Endothelial cell of hepatic sinusoid (primary cell): ENCODE results near the gene ABCF2.

Source experiments
- in situ Hi-C: cut with HindIII; loops from 2 replicates; pipeline ENCODE4 v1.10.0; 2017; ENCODE audit warnings: low sequenced_read_pairs

Gene ABCF2

DNA sequence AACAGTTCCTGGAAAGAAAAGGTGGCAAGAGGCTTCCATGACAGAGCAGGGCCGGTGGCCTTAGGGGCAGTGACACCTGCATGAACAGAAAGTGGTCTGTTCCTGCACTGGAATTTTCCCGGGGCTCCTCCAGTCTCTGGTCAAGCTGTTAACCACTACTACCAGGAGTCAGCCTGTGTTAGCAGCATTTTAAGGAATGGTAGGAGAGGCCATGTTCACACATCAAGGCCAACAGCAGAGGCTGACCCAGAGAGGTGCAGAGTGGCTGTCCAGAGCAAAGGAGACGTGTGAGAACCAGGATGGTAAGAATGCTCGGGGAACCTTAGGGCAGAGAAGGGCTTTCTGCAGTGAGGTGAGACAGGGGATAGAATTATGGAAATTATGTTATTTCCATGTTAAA lies 25.3 kb downstream of the ABCF2 start:
- in situ Hi-C loops: no loop called here

GRCh38 chr7:151201344-151201743 lies 25.7 kb downstream of the ABCF2 start:
- in situ Hi-C loops: no loop called here

- in situ Hi-C loops: no loop called here
Measured at GRCh38 chr7:151198945-151199848, 27.8 kb downstream of the ABCF2 start.

GRCh38 chr7:151197932-151198331 lies 29.1 kb downstream of the ABCF2 start:
- in situ Hi-C loops: no loop called here

GRCh38 chr7:151195616-151196450 lies 31.2 kb downstream of the ABCF2 start:
- in situ Hi-C loops: no loop called here

DNA sequence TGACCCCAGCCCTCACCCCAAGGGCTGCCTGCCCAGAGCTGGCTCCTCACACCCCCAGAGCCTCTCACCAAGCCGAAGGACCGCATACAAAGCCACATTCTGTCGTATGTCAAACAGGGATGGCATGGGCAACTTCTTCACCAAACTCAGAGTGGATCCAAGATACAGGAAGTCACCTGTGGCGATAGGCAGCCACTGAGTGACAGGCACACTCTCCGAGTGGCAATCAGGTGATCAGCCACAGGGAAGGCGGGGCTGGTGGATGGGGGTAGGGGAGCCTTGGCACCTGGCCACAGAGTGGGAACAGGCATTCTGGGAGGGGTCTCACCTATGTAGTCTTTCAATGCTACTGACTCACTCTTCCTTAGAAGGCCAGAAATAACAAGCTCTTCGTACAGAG lies 32.8 kb downstream of the ABCF2 start:
- in situ Hi-C loops: no loop called here

GRCh38 chr7:151193203-151193978 lies 33.6 kb downstream of the ABCF2 start:
- in situ Hi-C loops: no loop called here

GRCh38 chr7:151192002-151192539 lies 34.9 kb downstream of the ABCF2 start:
- in situ Hi-C loops: no loop called here

GRCh38 chr7:151191544-151191943 lies 35.5 kb downstream of the ABCF2 start:
- in situ Hi-C loops: no loop called here

GRCh38 chr7:151189038-151189437 lies 38.0 kb downstream of the ABCF2 start:
- in situ Hi-C loops: no loop called here

- in situ Hi-C loops: no loop called here
Measured at GRCh38 chr7:151188252-151188542, 38.8 kb downstream of the ABCF2 start.

- in situ Hi-C loops: no loop called here
Measured at GRCh38 chr7:151187409-151188251, 39.4 kb downstream of the ABCF2 start.

DNA sequence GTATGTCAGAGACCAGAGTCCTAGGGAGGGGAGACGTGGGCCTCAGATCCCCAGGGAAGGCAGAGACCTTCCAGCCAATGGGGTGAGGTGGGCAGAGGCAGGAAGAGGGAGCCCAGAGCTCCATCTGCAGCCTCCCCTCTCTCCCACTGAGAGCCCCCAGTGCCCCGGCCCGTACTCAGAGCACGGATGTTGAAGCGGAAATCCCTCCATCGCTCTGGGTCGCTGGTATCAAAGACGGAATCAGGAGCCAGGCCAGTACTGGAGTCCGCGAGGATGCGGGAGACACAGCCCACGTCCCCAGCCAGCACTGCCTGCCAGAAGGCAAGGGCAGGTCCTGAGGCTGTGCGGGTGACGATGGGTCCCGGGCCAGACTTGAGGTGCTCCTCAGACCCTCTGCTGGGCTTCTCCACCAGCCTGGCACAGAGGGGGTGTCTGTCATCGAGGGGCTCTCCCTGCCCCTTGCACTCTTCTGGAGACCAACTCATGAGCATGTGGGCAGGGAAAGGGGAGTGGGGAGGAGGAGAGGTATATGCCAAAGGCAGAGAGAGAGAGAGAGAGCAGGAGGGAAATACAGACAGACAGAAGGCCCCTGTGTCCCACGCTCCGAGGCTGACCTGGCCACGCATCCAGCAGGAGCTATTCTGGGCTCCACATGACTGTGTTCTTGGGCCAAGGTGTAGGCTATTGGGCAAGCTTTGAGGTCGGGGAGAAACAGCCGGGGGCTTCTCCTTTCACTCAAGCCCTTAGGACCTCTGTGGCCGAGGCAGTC lies 40.2 kb downstream of the ABCF2 start, which contains the start of gene ASB10:
TSS of gene ASB10 (minus strand) at position 611 of the 769 bp plus-strand sequence. CDS start at position 491, 120 bp downstream.
- in situ Hi-C loops: no loop called here

DNA sequence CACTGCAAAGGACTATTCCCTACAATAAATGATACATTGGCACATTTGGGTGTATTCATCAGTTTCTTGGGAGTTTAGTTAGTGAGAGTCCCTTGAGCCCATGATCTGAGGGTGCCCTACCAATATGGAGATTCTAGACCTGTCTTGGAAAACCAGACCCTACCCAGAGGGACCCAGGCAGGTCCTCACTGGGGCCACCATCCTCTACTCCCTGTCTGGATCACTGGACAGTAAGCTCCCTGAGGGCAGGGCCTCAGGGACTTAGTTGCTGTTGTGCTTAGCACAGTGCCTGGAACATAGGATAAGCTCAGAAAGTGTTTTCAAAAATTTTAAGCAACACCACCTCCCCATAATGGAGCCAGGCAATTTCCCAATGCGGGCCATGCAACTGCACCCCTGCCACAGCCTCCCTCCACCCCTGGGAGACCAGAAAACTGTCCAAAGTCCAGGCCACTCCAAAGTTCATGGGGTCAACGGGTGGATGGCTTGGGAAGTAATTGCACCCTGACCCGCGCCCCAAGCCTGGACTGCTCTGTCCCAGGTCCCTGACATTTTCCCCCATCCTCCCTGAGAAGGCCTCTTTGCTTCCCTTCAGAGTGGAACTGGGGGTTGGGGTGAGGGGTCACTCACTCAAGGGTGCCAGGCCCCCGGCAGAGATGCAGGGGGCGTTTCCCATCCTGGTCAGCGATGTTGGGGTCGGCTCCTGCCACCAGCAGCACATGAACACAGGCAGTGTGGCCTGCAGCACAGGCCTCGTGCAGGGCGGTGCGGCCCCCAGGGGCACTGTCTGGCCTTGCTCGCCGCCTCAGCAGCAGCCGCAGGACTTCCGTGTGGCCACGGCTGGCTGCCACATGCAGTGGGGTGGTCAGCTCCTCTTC lies 41.0 kb downstream of the ABCF2 start:
- in situ Hi-C loops: no loop called here

DNA sequence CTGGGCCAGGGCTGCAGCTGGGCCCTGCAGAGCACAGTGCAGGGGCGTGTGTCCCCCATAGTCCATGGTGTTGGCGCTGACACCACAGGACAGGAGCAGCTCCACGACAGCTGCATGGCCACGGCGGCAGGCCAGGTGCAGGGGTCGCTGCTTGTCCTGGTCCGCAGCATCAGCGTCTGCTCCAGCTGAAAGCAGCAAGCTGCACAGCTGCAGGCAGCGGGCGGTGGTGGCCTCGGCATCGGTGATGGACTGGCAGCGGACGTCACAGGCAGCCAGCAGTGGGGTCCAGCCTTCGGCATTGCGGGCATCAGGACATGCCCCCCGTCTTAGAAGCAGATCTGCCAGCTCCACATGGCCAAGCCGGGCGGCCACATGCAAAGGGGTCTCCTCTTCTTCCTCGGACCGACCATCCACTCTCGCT lies 46.0 kb downstream of the ABCF2 start:
- in situ Hi-C loops: no loop called here

DNA sequence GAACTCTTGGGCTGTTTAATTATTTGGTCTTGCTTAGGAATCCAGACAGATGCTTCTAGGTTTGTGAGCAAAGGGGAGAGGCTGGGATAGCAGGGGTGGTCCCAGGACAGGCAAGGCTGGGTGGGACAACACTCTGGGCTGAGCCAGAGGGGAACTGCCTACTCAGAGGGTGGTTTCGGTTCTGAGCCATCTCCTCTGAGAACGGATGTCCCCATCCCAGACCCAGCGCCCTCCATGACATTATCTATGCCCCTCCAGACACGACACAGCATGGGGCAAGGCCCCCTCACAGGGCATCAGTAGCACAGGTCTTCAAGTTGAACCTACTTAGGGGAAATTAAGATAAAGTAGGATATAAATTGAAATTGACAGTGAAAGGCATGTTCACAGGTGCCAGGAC lies 47.1 kb downstream of the ABCF2 start:
- in situ Hi-C loops: no loop called here

DNA sequence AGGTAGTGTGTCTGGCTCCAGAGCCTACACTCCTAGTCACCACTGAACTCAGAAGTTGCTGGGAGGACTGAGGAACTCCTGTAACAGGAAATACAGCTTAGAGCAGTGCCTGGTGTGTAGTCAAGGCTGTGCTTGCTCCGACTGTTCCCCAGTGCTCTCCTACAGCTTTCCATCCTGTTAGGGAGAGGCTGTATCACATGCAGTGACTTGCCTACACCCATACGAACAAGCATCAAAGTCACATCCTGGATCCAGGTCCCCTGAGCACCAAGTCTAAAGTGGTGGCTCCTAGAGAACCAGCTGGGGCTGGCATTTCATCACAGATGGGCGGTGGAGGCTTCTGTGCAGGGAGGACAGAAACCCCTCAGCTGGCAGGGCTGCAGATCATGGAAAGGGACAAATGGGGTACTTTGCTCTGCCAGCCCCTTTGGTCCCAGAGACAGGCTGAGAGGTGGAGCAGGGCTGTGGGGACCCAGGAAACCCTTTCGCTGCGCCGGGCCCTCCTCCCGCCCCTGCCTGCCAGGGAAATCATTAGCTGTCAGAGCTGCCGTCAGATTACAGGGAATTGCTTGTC lies 47.6 kb downstream of the ABCF2 start:
- in situ Hi-C loops: no loop called here

DNA sequence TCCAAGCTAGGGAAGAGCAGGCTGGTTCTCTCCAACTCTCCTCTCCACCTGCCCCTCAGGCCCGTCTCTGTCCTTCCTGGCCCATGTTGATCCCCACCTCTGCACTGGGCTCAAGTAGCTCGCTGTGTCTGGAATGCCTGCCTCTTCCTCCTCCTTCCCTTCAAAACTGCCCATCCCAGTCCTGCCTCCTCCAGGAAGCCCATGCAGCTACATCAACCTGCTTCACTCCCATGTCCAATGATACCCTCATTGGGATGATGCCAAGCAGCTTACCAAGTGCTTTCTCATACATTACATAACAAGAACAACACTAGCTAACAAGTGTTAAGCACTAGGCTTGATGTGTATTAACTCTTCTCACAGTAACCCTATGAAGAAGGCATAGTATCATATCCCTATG lies 48.2 kb downstream of the ABCF2 start:
- in situ Hi-C loops: no loop called here
